Stimulated activated CD4-positive, alpha-beta T cell treated with anti-CD3 and anti-CD28 coated beads, TNF-alpha, amount 100 ng/mL, for 4 hours (primary cell): ENCODE measurements around the gene UBFD1.
"Not testable (repeated sequence)": the region's sequence is repeated elsewhere in the genome, so short reads cannot be mapped to it uniquely, and the experiment has no call there.

Source experiments
- DNase-seq, 3 experiments: peaks; one replicate each; pipeline ENCODE4 v3.0.0-alpha.2; 2020; ENCODE audit warnings: low read depth in 3 of 3

Gene UBFD1

DNA sequence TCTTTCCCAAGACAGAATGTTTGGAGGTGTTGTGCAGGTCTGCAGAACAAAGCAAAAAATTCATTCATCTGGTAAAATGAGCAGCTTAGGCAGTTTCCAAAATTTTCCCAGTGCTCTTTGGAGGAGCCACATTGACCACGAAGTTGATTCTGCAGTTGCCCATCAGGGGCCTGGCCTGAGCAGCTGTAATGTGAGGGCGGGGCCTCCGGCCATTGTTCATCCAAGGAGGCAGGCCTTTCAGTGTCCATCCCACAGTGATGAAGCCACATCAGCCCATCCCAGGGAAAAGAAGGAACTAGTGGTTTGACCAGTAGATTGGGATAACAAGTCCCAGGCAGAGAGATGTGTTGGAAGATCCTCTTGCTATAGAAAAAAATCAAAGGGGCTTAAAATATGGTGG is 10.1 kb downstream of the UBFD1 start:
- DNase-seq: no peak

GRCh38 chr16:23570992-23571632 is 13.6 kb downstream of the UBFD1 start:
- no peak for DNase-seq

- DNase-seq: no peak
These were observed 14.4 kb downstream of the UBFD1 start for GRCh38 chr16:23571895-23572294.

GRCh38 chr16:23572394-23572793 is 14.9 kb downstream of the UBFD1 start:
- no peak for DNase-seq

DNA sequence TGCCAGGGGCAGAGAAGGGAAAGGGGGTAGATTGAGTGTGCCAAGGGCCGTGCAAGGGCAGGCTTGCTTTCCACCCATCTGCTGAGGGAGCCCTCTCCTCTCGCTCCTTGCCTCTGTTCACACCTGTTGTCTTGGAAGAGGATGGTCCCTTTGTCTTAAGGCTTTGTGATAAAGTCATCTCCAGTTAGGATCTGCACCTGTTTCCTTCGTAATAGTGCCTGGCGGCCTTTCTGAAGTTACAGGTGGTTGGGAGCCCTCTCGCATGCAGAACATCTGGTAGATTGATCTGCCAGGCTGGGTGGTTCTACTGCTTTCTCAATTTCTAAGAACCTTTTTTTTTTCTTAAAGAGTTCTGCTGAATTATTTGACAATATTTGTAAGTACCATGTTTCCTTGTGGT is 16.3 kb downstream of the UBFD1 start:
- DNase-seq: no peak

DNA sequence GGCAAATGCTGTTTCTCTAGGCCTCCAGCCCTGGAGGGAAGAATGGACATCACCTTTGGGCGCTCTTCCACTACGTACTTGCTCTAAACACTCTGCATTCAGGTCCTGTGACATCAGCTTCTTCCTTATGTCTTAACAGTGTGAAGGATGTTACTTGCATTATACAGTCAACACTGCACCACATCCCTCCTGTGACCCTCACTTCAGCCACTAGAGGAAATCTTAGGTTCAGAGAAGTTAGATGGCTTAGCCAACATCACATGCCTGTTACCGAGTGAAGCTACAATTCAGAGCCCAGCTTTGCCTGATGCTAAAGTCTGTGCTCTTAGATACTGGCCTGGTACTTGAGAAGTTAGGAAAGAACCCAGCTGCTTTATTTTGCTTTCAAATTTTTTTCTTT is 18.3 kb downstream of the UBFD1 start:
- DNase-seq: no peak

DNA sequence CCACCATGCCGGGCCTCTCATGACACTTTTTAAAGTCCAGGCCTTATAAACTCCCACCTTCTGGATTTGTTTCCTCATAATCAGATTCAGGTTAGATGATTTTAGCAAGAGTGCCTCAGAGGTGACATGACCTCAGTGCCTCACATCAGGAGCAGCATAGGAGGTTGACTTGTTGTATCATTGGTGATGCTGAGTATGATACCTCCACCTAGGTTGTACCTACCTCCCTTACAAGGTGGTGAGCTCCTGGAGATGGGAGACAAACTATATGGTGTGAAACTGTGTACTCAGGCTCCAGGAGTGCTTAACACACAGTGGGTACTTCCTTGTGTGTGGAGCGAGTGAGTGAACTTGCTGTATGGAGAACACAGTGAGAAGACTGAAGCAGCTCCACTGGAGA is 20.0 kb downstream of the UBFD1 start:
- no peak for DNase-seq

DNA sequence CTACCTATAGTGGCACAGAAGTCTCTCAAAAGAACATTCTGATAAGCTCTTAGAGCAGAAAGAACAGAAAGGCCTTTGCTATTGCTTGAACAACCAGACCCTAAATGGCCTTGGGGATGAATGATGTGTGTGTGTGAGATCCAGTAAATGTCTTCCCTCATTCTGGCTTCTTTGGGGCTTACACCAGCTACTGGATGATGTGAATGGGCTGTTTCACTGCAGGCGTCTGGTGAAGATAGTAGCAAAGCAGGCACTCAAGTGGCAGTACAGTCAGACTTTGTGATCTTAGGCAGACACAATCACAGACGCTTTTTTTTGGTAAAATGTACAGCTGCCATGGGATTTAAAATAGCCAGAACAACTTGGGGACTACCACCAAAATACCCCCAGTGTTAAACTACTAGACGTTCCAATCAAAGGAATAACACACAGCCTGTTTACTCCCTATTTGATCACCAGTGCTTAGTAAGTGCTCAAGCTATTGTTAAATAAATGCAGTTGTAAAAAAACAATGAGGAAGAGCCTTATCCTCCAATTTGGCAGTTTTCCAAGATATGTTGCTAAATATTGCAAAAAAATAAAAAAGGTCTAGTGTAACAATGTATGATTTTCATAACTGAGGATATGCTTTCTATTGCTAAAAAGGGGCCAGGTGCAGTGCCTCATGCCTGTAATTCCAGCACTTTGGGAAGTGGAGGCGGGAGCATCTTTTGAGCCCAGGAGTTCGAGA is 20.7 kb downstream of the UBFD1 start:
- DNase-seq: no peak

- no peak for DNase-seq
These were observed 21.8 kb downstream of the UBFD1 start for GRCh38 chr16:23579371-23579770.

DNA sequence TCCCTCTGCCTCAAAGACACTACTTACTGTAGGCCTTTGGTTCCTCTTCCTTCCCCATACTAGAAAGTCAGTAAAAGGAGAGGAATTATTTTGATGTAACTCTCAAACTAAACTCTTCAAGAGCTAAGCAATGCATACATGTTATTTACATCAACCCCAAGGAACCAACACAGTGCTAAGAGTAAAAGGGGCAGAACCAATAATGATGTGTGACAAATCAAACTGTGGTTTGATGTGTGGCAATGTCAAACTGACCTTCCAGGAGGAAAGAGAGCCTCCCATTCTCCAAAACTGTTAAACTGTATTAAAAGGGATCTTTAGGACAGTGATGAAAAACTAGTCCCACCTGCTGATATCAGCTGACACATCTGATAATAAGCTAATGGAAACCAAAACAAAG is 22.9 kb downstream of the UBFD1 start:
- DNase-seq: no peak

DNA sequence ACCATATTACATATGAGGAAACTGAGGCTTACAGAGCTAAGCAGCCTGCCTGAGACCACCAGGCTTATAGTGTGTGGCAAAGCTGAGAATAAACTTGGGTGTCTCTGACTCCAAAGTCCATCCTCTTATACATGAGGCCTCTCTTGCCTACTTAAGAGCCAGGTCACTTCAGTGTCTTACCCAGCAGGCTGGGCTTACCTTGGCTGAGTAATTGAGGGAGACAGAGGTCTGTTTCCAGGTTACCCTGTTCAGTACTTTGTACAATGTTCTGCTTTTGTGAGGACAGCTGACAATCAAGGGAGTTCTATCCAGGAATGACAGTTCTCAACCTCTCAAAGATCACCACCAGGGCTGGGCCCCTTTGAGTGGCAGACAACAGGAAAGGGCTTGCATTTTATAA is 24.2 kb downstream of the UBFD1 start:
- no peak for DNase-seq

GRCh38 chr16:23583271-23583670 is 25.7 kb downstream of the UBFD1 start:
- DNase-seq: not testable (repeated sequence)

DNA sequence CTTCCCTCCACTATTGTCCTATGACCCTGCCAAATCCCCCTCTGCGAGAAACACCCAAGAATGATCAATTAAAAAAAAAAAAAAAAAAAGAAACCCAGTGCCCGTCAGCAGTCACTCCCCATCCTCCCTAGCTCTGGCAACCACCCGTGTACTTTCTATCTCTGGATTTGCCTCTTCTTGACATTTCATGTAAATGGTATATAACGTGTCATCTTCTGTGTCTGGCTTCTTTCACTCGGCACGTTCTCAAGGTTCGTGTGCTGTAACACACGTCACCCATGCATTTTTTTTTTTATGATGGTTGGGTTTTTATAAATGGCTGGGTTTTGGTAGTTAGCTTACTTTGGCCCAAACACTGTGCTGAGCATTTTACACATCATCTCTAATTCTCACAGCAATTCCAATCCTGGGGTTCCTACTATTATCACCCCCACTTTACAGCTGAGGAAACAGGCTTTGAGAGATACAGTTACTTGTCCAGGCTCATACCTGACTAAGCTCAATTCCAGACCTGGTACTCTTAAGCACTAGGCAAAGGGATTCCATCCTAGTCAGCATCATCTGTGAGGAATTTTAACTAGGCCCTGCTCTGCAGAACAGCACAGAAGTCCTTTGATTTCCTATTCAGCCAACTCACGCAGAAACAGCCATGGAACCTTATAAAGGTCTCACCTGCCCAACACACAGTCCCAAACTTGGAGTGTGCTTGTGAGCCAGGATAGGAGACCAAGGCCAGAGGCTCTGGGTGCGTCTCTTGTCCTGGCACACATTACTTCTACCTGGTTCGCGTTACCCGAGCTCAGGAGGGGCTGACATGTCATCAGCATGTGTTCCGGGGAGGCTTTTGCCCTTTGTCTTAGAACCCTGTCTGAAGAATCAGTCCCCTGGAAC is 26.9 kb downstream of the UBFD1 start:
- DNase-seq: no peak

DNA sequence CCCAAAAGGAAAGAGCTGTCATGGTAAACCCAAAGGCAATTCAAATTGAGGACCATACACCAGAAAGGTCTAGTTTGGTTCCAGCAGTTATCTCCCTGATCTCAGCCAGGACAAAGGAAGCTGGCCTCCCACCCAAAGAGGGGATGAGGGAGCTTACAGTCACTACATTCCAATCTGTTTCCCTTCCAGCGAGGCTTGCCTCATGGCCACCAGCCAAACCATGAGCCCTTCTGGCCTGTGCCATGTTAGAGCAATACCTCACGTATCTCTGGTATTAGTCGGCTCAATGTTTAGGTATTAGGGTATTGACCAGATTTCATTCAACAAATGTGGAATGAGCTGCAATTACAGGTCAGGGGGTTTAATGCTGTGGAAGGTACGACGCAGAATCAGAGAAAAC is 30.2 kb downstream of the UBFD1 start:
- DNase-seq: no peak

DNA sequence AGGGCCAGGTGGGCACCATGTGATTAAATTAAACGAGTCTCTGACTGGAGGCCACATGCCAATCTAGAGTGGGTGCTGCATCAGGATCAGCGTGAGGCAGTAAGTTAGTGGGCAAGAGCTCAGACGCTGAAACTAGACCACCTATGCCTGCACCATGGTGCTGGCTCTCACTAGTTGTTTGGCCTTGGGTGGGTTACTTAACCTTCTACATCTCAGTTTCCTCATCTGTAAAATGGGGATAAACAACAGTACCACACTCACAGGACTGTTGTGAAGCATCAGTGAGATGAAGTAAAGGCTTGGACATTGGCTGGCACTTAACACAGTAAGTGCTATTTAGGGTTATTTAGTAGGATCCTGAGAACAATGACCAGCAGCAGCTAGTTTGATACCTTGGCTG is 32.7 kb downstream of the UBFD1 start:
- no peak for DNase-seq

- no peak for DNase-seq
These were observed 36.7 kb downstream of the UBFD1 start for GRCh38 chr16:23594186-23594585.

GRCh38 chr16:23595246-23595950 is 37.9 kb downstream of the UBFD1 start:
- DNase-seq: no peak

DNA sequence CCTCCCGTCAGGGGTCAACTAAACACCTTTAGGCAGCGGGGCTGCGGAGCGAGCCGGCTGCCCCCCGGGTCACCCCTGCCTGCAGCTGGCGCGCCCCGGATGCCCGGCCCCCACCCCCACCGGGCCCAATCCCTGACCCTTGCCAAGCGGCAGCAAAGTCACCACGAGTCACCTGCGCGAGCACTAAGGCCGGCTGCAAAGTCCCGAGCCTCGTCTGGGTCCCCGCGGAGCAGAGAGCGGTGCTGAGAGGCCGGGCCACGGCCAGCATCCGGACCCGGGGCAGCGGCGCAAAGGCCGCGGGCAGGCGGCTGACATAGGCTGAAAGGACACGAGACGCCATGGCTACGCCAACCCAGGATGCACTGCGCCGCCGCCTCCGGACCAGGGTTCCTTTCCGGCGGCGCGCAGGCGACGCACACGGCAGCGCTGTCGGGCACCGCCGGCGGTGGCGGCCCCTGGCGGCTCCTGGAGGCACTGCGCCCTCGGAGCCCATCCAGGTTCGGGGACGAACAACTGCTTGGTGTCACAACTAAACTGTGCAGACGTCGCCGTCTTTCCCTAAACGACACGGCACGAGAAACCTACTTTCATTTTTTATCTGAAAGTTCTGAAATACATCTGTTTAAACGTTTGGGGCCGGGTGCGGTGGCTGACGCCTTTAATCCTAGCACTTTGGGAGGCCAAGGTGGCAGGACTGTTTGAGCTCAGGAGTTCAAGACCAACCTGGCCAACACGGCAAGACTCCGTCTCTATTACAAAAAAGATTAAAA is 38.6 kb downstream of the UBFD1 start, which contains the start of gene NDUFAB1:
NDUFAB1 (minus strand) TSS at position 366 of the 770 bp plus-strand sequence; CDS start at position 340, 26 bp downstream.
- peak; percentile 80 to 88 (median 86) for DNase-seq

DNA sequence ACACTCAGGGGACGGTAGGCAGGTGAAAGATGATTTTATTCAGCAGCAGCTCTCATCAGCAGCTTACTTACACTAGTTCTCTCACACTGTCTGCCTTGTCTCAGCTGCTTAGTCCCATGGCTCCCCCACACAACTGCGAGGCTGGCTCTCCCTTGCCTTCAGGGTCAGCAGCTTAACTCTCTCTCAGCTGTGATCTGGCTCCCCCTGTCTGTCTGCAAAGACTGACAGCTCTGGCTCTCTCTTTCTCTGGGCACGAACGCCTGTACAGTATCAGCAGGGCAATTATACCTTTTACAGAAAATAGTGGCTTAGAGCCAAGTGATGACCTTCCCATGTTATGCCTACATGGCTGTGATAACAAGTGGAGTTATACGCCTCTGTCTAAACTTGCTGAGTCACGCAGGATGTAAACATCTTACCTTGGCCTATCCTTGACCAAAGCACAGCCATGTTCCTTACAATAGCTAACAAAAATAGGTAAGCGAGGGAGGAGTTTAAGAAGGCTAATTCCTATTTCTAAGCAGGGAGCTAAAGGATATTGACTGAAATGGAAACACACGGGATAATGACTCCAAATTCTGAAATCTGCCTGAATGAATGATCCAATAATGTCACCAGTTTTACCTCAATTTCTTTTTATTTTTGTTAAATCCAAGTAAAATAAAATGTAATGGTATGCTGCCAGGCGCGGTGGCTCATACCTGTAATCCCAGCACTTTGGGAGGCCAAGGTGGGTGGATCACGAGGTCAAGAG is 39.7 kb downstream of the UBFD1 start:
- no peak for DNase-seq

GRCh38 chr16:23607726-23608125 is 50.2 kb downstream of the UBFD1 start:
- DNase-seq: no peak
